GM23338 (cell line): ENCODE data around the gene POLR3E. TPM values are rescaled to one million over a fixed set of nuclear protein-coding genes. Genes with fewer than 3 reads are reported as not detected.

Experiments
- ATAC-seq: fragments of 200-7000 bp; cut with Tn5 transposase; 3 replicates; pipeline ENCODE4 v1.9.1; 2020
- DNase-seq: peaks from one replicate; pipeline ENCODE4 v3.0.0-alpha.2; 2015; ENCODE audit warnings: low spot score
- H2AFZ ChIP-seq: fragments of 200-600 bp; sonication (generic); 2 replicates; pipeline ENCODE4 v1.8.0; 2016; ENCODE audit warnings: antibody characterized with exemption, mild to moderate bottlenecking, moderate library complexity
- H3F3A ChIP-seq: fragments of 200-600 bp; sonication (generic); replicated peaks from 2 replicates; pipeline ENCODE4 v1.8.0; 2017; ENCODE audit warnings: antibody characterized with exemption, mixed run types, low read depth
- H3K27ac ChIP-seq: fragments of 200-600 bp; sonication (generic); 2 replicates; pipeline ENCODE4 v1.6.1; 2016; ENCODE audit warnings: low read depth
- H3K27me3 ChIP-seq: fragments of 200-600 bp; sonication (generic); 2 replicates; pipeline ENCODE4 v1.8.0; 2016; ENCODE audit warnings: mild to moderate bottlenecking, mixed run types, moderate library complexity; ENCODE audit not compliant: insufficient read depth
- H3K36me3 ChIP-seq: fragments of 200-600 bp; sonication (generic); 2 replicates; pipeline ENCODE4 v1.8.0; 2016; ENCODE audit warnings: mild to moderate bottlenecking; ENCODE audit not compliant: insufficient read depth
- H3K4me1 ChIP-seq: fragments of 200-600 bp; sonication (generic); 2 replicates; pipeline ENCODE4 v1.8.0; 2016; ENCODE audit warnings: mild to moderate bottlenecking, moderate library complexity; ENCODE audit not compliant: insufficient read depth
- H3K4me2 ChIP-seq: fragments of 200-600 bp; sonication (generic); 2 replicates; pipeline ENCODE4 v1.7.1; 2017; ENCODE audit warnings: mixed run types
- H3K4me3 ChIP-seq: fragments of 200-600 bp; sonication (generic); 2 replicates; pipeline ENCODE4 v1.6.1; 2016; ENCODE audit warnings: mixed run types
- H3K79me2 ChIP-seq: fragments of 200-600 bp; sonication (generic); replicated peaks from 2 replicates; pipeline ENCODE4 v1.8.0; 2017; ENCODE audit warnings: mild to moderate bottlenecking; ENCODE audit not compliant: insufficient read depth
- H3K9me2 ChIP-seq: fragments of 200-600 bp; sonication (generic); 2 replicates; pipeline ENCODE4 v1.8.0; 2017; ENCODE audit not compliant: insufficient read depth
- H4K20me1 ChIP-seq: fragments of 200-600 bp; sonication (generic); replicated peaks from 2 replicates; pipeline ENCODE4 v1.8.0; 2017; ENCODE audit warnings: mild to moderate bottlenecking; ENCODE audit not compliant: insufficient read depth
- H3K27ac Mint-ChIP-seq: 2 replicates; pipeline ENCODE4 v1.8.0; 2020; ENCODE audit warnings: inconsistent platforms, mild to moderate bottlenecking, moderate library complexity, mixed read lengths
- H3K27me3 Mint-ChIP-seq: 3 replicates; pipeline ENCODE4 v1.8.0; 2022; ENCODE audit warnings: low read depth, mild to moderate bottlenecking, moderate library complexity, mixed read lengths, inconsistent platforms; ENCODE audit not compliant: insufficient read depth, poor library complexity
- H3K36me3 Mint-ChIP-seq: 3 replicates; pipeline ENCODE4 v1.8.0; 2021; ENCODE audit warnings: low read depth, mild to moderate bottlenecking, inconsistent platforms, moderate library complexity, mixed read lengths
- H3K4me1 Mint-ChIP-seq: 3 replicates; pipeline ENCODE4 v1.8.0; 2020; ENCODE audit warnings: mild to moderate bottlenecking, inconsistent platforms, mixed read lengths
- H3K4me3 Mint-ChIP-seq: 3 replicates; pipeline ENCODE4 v1.8.0; 2021; ENCODE audit warnings: moderate library complexity, mild to moderate bottlenecking, inconsistent platforms, mixed read lengths
- H3K9me3 Mint-ChIP-seq: 3 replicates; pipeline ENCODE4 v1.8.0; 2020; ENCODE audit warnings: moderate library complexity, mild to moderate bottlenecking, inconsistent platforms, mixed read lengths
- CREB1 ChIP-seq: fragments of 250-450 bp; sonication (Bioruptor Pico); IDR thresholded peaks from 2 replicates; pipeline ENCODE4 v1.5.0; 2020; ENCODE audit warnings: low read depth, mild to moderate bottlenecking, moderate library complexity
- ETS1 ChIP-seq: IDR thresholded peaks from 2 replicates; pipeline ENCODE4 v1.6.1; 2016; ENCODE audit warnings: antibody characterized with exemption
- EZH2 ChIP-seq: fragments of 200-600 bp; sonication (generic); IDR thresholded peaks from one replicate; pipeline ENCODE4 v1.8.0; 2017; ENCODE audit warnings: antibody characterized with exemption, mild to moderate bottlenecking, low read depth; ENCODE audit not compliant: unreplicated experiment
- EZH2phosphoT487 ChIP-seq: fragments of 200-600 bp; sonication (generic); IDR thresholded peaks from one replicate; pipeline ENCODE4 v1.8.1; 2018; ENCODE audit warnings: antibody characterized with exemption; ENCODE audit not compliant: unreplicated experiment
- JUNB ChIP-seq: IDR thresholded peaks from one replicate; pipeline ENCODE4 v1.6.1; 2016; ENCODE audit warnings: antibody characterized with exemption; ENCODE audit not compliant: unreplicated experiment
- NANOG ChIP-seq: IDR thresholded peaks from 2 replicates; pipeline ENCODE4 v1.6.1; 2016; ENCODE audit warnings: antibody characterized with exemption, borderline replicate concordance
- POLR2AphosphoS5 ChIP-seq: IDR thresholded peaks from 2 replicates; pipeline ENCODE4 v1.6.1; 2016; ENCODE audit warnings: antibody characterized with exemption, low read depth
- REST ChIP-seq: IDR thresholded peaks from one replicate; pipeline ENCODE4 v1.6.1; 2018; ENCODE audit warnings: antibody characterized with exemption; ENCODE audit not compliant: unreplicated experiment
- STAT1 ChIP-seq: IDR thresholded peaks from one replicate; pipeline ENCODE4 v1.6.1; 2016; ENCODE audit warnings: antibody characterized with exemption; ENCODE audit not compliant: unreplicated experiment
- ZNF114 ChIP-seq: fragments of 250-450 bp; sonication (Bioruptor Pico); IDR thresholded peaks from 2 replicates; pipeline ENCODE4 v1.5.0; 2020; ENCODE audit warnings: mild to moderate bottlenecking, moderate library complexity
- ZNF331 ChIP-seq: fragments of 250-450 bp; sonication (Bioruptor Pico); IDR thresholded peaks from 2 replicates; pipeline ENCODE4 v1.5.0; 2020; ENCODE audit warnings: low read depth, mild to moderate bottlenecking, moderate library complexity
- ZNF462 ChIP-seq: fragments of 250-450 bp; sonication (Bioruptor Pico); IDR thresholded peaks from 2 replicates; pipeline ENCODE4 v1.5.0; 2020; ENCODE audit warnings: mild to moderate bottlenecking, moderate library complexity
- polyA plus RNA-seq: library from polyadenylated mRNA; unstranded; fragments of >200 nt; fragmentation: Nextera tagmentation; extraction: Ambion mirVana; gene quantifications from 2 replicates; pipeline ENCODE4 v1.2.1, GENCODE V29; 2016
- total RNA-seq: library from RNA; depleted of rRNA; stranded (reverse); fragments of >200 nt; shearing (Covaris generic); gene quantifications from 2 replicates; pipeline ENCODE4 v1.2.3, GENCODE V29; 2014
- TF ChIP-seq, protein P1 (sequence below), 2 experiments: fragments of 200-600 bp in 1 of 2; sonication (generic) in 1 of 2; conservative IDR thresholded peaks; 2 replicates each; pipeline versions ENCODE4 v1.5.1 to v1.6.1; 2016 to 2017; ENCODE audit warnings: antibody characterized with exemption in 2 of 2, low read depth in 2 of 2, mild to moderate bottlenecking in 2 of 2, moderate library complexity in 1 of 2

The POLR3E gene
- total and polyA plus RNA-seq, 2 experiments from 2014 or later, result 62.7 to 141 TPM

- no peak for DNase-seq
- peaks cover 44% of the 10 kb centered on the region for H3K36me3 Mint-ChIP-seq
- peaks cover 3% of the 10 kb centered on the region; the same call in 1 of the 2 replicates for H3K36me3 ChIP-seq
Measured at GRCh38 chr16:22342082-22342481, 44.9 kb downstream of the POLR3E start.

More at GRCh38 chr16:22342082-22342481, 44.9 kb downstream of the POLR3E start:
- Mint-ChIP-seq H3K4me1 (no peaks in the 10 kb centered on the region; the same call in 2 of the 3 replicates), H3K27me3 (no peaks in the 10 kb centered on the region), H3K9me3 (peaks cover 29% of the 10 kb centered on the region), H3K27ac (no peak overlapping the region), H3K4me3 (no peak overlapping the region)
- no peak for TF ChIP-seq STAT1
- TF ChIP-seq EZH2, result no peak
- no peak for TF ChIP-seq REST
- no peak for TF ChIP-seq ZNF114 (CRISPR knock-in tag)
- TF ChIP-seq ETS1, result no peak
- no peak for TF ChIP-seq POLR2AphosphoS5
- TF ChIP-seq, protein P1, sequence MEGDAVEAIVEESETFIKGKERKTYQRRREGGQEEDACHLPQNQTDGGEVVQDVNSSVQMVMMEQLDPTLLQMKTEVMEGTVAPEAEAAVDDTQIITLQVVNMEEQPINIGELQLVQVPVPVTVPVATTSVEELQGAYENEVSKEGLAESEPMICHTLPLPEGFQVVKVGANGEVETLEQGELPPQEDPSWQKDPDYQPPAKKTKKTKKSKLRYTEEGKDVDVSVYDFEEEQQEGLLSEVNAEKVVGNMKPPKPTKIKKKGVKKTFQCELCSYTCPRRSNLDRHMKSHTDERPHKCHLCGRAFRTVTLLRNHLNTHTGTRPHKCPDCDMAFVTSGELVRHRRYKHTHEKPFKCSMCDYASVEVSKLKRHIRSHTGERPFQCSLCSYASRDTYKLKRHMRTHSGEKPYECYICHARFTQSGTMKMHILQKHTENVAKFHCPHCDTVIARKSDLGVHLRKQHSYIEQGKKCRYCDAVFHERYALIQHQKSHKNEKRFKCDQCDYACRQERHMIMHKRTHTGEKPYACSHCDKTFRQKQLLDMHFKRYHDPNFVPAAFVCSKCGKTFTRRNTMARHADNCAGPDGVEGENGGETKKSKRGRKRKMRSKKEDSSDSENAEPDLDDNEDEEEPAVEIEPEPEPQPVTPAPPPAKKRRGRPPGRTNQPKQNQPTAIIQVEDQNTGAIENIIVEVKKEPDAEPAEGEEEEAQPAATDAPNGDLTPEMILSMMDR (conservative IDR thresholded peaks at IDR 0.05; ENCODE audit: low read depth in 2 of 2), result no peak
- no peak for TF ChIP-seq JUNB
- TF ChIP-seq ZNF331, result no peak
- TF ChIP-seq NANOG, result no peak
- no peak for TF ChIP-seq EZH2phosphoT487
- no peak for TF ChIP-seq ZNF462 (CRISPR knock-in tag)
- no peak for TF ChIP-seq CREB1 (CRISPR knock-in tag)
- Histone ChIP-seq H3K27me3 (no peaks in the 10 kb centered on the region), H3K4me1 (no peaks in the 10 kb centered on the region), H2AFZ (no peak overlapping the region), H3K4me2 (no peak overlapping the region), H3K9me2 (no peaks in the 10 kb centered on the region), H3K27ac (no peak overlapping the region), H3K79me2 (no peaks in the 10 kb centered on the region), H3F3A (peaks cover 8% of the 10 kb centered on the region; the same call in 1 of the 2 replicates), H4K20me1 (no peaks in the 10 kb centered on the region), H3K4me3 (no peak overlapping the region)
- no peak for ATAC-seq
